IgD-negative memory B cell (primary cell): ENCODE data around the gene ZCWPW1. TPM values are rescaled to one million over a fixed set of nuclear protein-coding genes. Genes with fewer than 3 reads are reported as not detected.

Experiments used
- H3K27ac Mint-ChIP-seq, 3 donors: one replicate each; pipeline ENCODE4 v1.8.0; 2020 to 2022; ENCODE audit warnings: mild to moderate bottlenecking in 3 of 3, mixed read lengths in 3 of 3, moderate library complexity in 1 of 3
- H3K27me3 Mint-ChIP-seq: one replicate; pipeline ENCODE4 v1.8.0; 2021; ENCODE audit warnings: mixed read lengths
- H3K36me3 Mint-ChIP-seq: one replicate; pipeline ENCODE4 v1.8.0; 2020; ENCODE audit warnings: mild to moderate bottlenecking, mixed read lengths
- H3K4me1 Mint-ChIP-seq, 3 donors: one replicate each; pipeline ENCODE4 v1.8.0; 2020 to 2022; ENCODE audit warnings: mixed read lengths in 3 of 3, mild to moderate bottlenecking in 1 of 3
- H3K4me3 Mint-ChIP-seq, 4 donors: one replicate each; pipeline ENCODE4 v1.8.0; 2020 to 2022; ENCODE audit warnings: mild to moderate bottlenecking in 4 of 4, mixed read lengths in 4 of 4, moderate library complexity in 3 of 4
- H3K9me3 Mint-ChIP-seq, 3 donors: one replicate each; pipeline ENCODE4 v1.8.0; 2020 to 2021; ENCODE audit warnings: mixed read lengths in 3 of 3, mild to moderate bottlenecking in 1 of 3
- polyA plus RNA-seq: library from polyadenylated mRNA; unstranded; fragments of 300-500 nt; fragmentation: Illumina TruSeq; gene quantifications from one replicate; pipeline ENCODE4 v1.2.3, GENCODE V29; 2021

The ZCWPW1 gene
- polyA plus RNA-seq, 1 donor from 2014 or later: 12.1 TPM

DNA sequence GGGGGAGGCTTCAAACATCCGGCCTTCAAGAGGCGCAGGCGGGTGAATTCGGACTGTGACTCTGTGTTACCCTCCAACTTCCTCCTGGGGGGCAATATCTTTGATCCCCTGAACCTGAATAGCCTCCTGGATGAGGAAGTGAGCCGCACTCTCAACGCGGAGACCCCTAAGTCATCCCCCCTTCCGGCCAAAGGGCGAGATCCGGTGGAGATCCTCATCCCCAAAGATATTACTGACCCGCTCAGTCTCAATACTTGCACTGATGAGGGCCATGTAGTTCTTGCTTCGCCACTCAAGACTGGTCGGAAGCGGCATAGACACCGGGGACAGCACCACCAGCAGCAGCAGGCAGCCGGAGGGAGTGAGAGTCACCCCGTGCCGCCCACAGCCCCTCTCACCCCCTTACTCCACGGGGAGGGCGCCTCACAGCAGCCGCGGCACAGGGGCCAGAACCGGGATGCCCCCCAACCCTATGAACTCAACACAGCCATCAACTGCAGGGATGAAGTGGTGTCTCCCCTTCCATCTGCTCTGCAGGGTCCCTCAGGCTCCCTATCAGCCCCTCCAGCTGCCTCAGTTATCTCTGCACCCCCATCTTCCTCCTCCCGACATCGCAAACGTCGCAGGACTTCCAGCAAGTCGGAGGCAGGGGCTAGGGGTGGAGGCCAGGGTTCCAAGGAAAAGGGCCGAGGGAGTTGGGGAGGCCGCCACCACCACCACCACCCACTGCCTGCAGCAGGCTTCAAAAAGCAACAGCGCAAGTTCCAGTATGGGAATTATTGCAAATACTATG is 2.2 kb upstream of the ZCWPW1 start:
- peak overlapping the region; percentile 95 to 100 (median 99) for H3K27ac Mint-ChIP-seq

DNA sequence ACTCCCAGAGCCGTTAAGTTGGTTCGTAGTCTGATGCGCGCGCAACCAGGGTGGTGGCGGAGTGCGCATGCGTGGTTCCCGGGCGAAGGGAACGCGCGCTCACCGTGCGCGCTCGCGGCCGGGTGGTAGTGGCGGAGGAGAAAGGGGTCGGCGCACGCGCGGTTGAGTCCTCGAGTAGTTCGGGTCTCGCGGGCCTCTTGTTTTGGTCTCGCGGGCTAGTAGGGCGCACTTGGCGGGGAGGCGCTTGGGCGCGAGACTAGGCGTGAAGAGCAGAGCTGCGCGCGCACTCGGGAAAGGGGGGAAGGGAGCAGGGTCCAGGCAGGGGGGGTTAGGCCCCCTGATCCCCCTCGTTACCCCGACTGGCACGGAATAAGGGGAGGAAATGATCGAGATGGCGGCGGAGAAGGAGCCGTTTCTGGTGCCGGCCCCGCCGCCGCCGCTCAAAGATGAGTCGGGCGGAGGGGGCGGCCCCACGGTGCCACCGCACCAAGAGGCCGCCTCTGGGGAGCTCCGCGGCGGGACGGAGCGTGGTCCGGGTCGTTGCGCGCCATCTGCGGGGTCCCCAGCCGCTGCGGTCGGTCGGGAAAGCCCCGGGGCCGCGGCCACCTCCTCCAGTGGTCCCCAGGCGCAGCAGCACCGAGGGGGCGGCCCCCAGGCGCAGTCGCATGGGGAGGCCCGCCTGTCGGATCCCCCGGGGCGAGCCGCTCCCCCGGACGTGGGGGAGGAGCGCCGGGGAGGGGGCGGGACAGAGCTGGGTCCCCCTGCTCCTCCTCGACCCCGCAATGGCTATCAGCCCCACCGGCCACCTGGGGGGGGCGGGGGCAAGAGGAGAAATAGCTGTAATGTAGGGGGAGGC is 1.4 kb upstream of the ZCWPW1 start, which contains the start of gene MEPCE:
Gene MEPCE, plus strand, starts transcription at position 195 of the 856 bp plus-strand sequence. Its CDS starts 188 bp downstream, at position 383.
- Mint-ChIP-seq H3K36me3 (peaks cover 3% of the 10 kb centered on the region), H3K9me3 (no peaks in the 10 kb centered on the region), H3K4me1 (peaks cover 11 to 30% (median 25%) of the 10 kb centered on the region in 3 donors), H3K4me3 (peak within 1 kb of the TSS; percentile 85 to 100 (median 98)), H3K27ac (peak within 1 kb of the TSS; percentile 99 to 100 (median 100)), H3K27me3 (peaks cover 6% of the 10 kb centered on the region)

More for the DNA sequence above, 2.2 kb upstream of the ZCWPW1 start:
- Mint-ChIP-seq H3K9me3 (no peaks in the 10 kb centered on the region), H3K4me1 (peaks cover 18 to 35% (median 29%) of the 10 kb centered on the region in 3 donors), H3K27me3 (peaks cover 6% of the 10 kb centered on the region), H3K4me3 (peak overlapping the region; percentile 84 to 98 (median 89)), H3K36me3 (peaks cover 3% of the 10 kb centered on the region)

DNA sequence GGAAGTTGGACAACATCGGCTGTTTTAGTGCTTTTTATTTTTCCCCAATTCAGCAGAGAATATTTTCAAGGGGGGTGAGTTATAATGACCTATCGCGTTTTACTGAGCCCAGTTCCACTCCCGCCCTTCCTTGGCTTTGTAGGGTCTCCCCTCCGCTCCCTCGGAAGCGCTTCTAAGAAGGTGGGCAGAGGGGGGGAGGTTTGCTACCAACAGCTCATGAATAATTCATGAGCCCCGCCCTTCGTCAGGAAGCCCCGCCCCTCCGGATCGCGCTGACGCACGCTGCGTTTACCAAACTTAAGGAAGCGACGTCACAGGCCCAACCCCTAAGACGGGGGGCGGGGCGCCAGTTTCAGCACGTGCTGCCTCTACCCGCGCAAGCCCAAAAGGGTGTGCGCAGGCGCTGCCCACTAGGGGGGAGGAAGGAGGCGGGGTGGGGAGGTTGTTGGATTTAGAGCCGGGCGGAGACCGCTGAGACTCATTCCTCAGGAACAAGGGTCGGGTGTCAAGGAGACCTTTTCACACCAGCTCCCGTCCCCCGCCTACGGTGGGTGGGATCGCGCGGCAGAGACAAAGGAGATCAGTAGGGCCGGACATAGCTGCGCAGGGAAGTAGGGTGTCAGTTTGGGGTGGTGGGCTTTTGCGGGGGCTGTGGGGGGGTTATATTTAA is 599 bp upstream of the ZCWPW1 start:
- Mint-ChIP-seq H3K4me3 (peak overlapping the region; percentile 85 to 100 (median 98)), H3K9me3 (no peaks in the 10 kb centered on the region), H3K27ac (peak overlapping the region; percentile 99 to 100 (median 100)), H3K27me3 (peaks cover 6% of the 10 kb centered on the region), H3K4me1 (peaks cover 6 to 23% (median 19%) of the 10 kb centered on the region in 3 donors), H3K36me3 (peaks cover 3% of the 10 kb centered on the region)

DNA sequence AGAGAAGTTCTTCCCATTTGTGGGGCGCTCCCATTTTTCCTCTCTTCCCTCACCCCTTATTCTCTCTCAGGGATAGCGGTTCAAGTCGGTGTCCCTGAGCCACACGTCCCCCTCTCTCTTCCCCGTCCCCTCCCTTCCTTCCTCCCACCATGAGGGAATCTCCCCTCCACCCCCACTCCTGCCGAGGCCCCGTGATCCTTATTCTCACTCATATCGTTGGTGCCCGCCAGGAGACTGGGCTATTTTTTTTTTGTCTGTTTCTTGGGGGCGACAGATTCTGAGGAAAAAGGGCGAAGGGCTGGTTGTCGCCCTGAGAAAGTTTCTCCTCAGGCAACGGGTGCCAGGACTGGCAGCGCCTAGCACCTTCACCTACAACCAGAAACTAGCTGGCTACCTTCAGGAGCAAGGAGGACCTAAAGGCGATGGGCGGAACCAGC is 723 bp downstream of the ZCWPW1 start:
- Mint-ChIP-seq H3K36me3 (no peaks in the 10 kb centered on the region), H3K9me3 (no peaks in the 10 kb centered on the region), H3K4me3 (peak overlapping the region; percentile 85 to 100 (median 98)), H3K27ac (peak overlapping the region; percentile 99 to 100 (median 100)), H3K4me1 (peaks cover 6 to 17% (median 13%) of the 10 kb centered on the region in 3 donors), H3K27me3 (peaks cover 6% of the 10 kb centered on the region)

DNA sequence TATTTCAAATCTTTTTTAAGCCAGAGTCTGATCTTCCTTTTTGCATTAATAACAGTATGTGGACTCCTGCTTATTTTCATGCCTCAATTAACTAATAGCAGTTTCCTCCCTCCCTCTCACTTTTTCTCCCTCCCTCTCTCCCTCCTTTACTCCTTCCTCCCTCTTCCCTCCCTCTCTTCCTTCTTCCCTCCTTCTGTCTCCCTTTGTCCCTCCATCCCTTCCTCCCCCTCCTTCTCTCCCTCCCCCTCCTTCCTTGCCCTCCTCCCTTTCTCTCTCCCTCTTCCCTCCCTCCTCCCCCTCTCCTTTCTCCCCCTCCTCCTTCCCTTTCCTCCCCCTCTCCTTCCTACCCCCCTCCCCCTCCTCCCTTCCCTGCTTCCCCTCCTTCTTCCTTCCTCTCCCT is 2.0 kb downstream of the ZCWPW1 start:
- Mint-ChIP-seq H3K27ac (no peak overlapping the region), H3K4me3 (no peak overlapping the region), H3K27me3 (peaks cover 6% of the 10 kb centered on the region), H3K9me3 (no peaks in the 10 kb centered on the region), H3K36me3 (no peaks in the 10 kb centered on the region), H3K4me1 (peaks cover 6% of the 10 kb centered on the region in 3 donors)

DNA sequence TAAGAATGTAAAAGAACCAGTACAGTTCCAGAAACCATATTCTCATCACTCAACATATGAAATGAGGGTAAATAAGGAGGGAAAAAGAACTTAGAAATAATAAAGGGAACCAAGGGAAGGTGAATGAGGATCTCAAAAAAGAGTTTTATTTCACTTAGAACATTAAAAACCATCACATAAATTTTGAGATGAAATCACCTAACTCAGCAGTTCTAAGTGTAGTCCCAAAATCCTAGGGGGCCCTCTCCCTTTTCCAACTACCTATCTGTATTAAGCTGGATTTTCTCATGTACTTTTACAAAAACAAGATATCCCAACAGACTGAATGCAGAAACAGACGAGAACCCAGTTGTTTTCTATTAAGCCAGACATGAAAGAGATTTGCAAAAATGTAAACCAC is 3.2 kb downstream of the ZCWPW1 start:
- Mint-ChIP-seq H3K4me3 (peak overlapping the region in 1 of 4 donors; percentile 25), H3K27me3 (peaks cover 6% of the 10 kb centered on the region), H3K27ac (peak overlapping the region in 2 of 3 donors; percentile 67 to 71), H3K36me3 (no peaks in the 10 kb centered on the region), H3K4me1 (peaks cover 0 to 6% (median 2%) of the 10 kb centered on the region in 3 donors), H3K9me3 (no peaks in the 10 kb centered on the region)

DNA sequence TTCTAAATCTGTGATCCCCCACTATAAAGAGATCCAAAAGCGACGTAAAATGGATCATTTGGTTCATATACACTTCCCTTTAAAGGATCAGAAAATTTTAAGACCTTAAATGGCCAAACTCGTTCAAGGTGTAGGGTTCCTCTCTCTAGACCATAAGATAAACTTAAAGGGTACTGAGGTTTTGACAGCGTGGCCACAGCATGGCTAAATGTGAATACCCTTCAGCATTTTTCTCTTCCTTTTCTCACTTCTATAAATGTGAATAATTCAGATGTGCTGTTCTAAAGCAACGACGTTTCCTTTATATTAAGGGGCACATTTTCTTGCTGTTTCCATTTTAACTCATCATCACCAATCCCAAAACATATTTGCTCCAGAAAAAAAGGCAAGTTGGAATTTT is 5.2 kb downstream of the ZCWPW1 start:
- no peak overlapping the region for H3K4me3 Mint-ChIP-seq
- peaks cover 1% of the 10 kb centered on the region for H3K27me3 Mint-ChIP-seq
- H3K4me1 Mint-ChIP-seq: peaks cover 0 to 5% (median 0%) of the 10 kb centered on the region in 3 donors
- H3K27ac Mint-ChIP-seq: peak overlapping the region in 1 of 3 donors; percentile 62
- H3K36me3 Mint-ChIP-seq: peaks cover 1% of the 10 kb centered on the region
- H3K9me3 Mint-ChIP-seq: no peaks in the 10 kb centered on the region

DNA sequence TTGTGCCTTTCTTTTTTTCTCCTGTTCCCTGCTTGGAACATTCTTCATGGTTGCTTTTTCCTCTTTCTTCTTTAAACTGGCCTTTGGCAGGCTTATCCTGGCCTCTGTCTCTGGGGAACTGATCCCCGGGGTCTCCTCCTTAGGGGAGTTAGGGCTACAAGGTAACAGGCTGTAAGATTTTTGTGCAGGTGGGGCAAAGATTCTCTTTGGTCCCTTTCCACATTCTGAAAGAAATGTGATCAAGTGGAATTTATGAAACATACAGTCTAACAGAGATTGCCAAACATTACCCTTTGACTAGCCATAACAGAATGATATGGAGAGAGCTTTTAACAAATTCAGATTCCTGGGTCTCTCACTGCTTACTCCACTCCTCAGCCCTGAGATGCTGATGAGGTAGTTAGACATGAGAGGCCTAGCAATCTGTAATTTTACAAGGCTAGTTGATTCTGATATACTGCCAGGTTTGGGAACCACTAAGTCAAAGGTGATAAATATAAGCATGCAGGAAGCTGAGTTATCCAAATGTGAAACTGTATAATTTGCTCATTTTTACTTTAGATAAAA is 8.8 kb downstream of the ZCWPW1 start:
- peak overlapping the region in 1 of 3 donors; percentile 78 for H3K27ac Mint-ChIP-seq
- peaks cover 5% of the 10 kb centered on the region for H3K36me3 Mint-ChIP-seq
- H3K9me3 Mint-ChIP-seq: no peaks in the 10 kb centered on the region
- H3K27me3 Mint-ChIP-seq: no peaks in the 10 kb centered on the region
- H3K4me1 Mint-ChIP-seq: peaks cover 1 to 9% (median 3%) of the 10 kb centered on the region in 3 donors
- H3K4me3 Mint-ChIP-seq: no peak overlapping the region

DNA sequence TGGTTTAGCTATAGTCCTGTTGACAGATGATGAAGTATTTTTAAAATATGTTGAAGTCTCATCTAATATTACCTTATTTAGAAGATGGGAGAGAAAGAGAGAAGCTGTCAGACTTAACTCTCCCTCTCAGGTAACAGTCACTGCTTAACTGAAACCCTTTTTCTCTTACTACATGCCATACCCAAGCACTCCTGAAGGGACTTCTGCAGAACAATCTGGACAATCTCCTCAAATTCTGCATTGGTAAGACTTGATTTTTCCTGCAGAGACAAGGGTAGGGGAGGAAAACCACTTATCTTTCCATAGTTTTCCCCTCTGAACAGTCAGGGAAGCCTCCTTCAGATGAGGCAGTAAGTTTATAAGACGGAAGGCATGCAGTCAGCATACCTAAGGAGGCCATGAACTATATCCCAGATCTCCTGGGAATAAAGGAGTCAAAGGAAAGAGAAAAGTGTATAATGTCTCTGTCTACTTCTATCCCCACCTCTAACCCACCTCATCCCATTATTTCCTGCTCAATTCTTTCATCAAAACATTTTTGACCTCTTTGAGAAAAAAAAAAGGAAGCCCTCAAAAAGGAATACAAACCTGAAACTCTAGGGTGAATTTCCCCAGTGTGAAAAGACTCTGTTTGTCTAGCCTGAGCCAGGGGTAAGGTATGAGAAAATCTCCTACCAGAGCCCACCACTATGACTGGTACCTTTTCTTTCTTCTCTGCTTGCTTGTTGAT is 9.4 kb downstream of the ZCWPW1 start:
- Mint-ChIP-seq H3K27ac (peak overlapping the region in 1 of 3 donors; percentile 78), H3K36me3 (peaks cover 5% of the 10 kb centered on the region), H3K4me3 (no peak overlapping the region), H3K27me3 (no peaks in the 10 kb centered on the region), H3K9me3 (no peaks in the 10 kb centered on the region), H3K4me1 (peaks cover 2 to 10% (median 5%) of the 10 kb centered on the region in 3 donors)

DNA sequence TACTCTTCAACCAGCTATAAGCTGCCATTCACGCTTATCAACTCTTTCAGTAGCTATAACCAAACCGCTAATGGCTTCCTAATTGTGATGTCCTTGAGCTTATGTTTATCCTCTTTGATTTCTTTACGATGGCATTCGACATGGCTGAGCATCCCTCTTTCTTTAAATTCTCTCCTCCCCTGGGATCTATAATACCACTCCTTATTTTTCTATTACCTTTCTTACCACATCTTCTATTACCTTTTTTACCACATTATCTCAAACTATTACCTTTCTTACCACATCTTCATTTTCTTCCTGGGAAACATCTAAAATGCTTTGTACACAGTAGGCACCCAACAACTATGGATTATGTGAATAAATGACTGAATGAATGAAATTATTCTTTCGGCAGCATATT is 13.1 kb downstream of the ZCWPW1 start:
- Mint-ChIP-seq H3K36me3 (peaks cover 5% of the 10 kb centered on the region), H3K27me3 (no peaks in the 10 kb centered on the region), H3K27ac (peak overlapping the region in 1 of 3 donors; percentile 22), H3K9me3 (no peaks in the 10 kb centered on the region), H3K4me3 (no peak overlapping the region), H3K4me1 (peaks cover 12 to 25% (median 18%) of the 10 kb centered on the region in 3 donors)

DNA sequence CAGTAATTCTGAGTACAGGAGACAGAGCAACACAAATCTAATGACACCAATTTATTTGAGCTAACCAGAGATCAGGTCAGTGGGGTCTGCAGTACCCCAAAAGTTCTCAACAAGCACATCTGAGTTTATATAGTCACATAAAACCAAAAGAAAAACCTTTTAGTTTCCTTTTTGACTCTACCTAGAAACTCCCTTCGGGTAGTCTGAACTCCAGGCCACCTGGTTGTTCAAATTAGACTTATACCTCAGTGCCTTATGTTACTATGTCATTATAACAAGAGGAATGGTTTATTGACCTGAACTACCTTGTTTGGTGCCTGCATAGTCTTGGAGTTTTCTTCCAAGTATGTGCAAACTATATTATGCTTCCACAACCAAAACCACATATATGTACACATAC is 14.6 kb downstream of the ZCWPW1 start:
- H3K36me3 Mint-ChIP-seq: peaks cover 3% of the 10 kb centered on the region
- peaks cover 12 to 25% (median 15%) of the 10 kb centered on the region in 3 donors for H3K4me1 Mint-ChIP-seq
- peak overlapping the region in 1 of 3 donors; percentile 75 for H3K27ac Mint-ChIP-seq
- H3K9me3 Mint-ChIP-seq: no peaks in the 10 kb centered on the region
- H3K4me3 Mint-ChIP-seq: peak overlapping the region in 1 of 4 donors; percentile 65
- no peaks in the 10 kb centered on the region for H3K27me3 Mint-ChIP-seq

DNA sequence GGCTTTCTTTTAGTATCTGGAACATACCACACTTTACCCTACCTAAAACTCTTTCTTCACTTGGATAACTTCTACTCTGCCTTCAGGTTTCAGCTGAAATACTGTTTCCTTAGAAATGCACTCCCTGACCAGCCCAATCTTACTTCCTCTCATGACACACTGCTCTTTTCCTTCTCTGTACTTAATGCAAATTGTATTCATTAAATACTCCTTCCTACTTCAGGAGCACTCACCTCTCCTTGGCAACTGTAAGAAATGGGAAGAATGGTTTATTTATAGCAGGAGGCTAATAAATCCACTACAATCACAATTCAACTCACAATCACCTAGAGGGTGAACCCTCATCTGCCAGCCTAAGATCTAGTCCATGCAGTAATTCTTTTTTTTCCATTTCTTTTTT is 15.2 kb downstream of the ZCWPW1 start:
- H3K27ac Mint-ChIP-seq: peak overlapping the region in 2 of 3 donors; percentile 72 to 75

DNA sequence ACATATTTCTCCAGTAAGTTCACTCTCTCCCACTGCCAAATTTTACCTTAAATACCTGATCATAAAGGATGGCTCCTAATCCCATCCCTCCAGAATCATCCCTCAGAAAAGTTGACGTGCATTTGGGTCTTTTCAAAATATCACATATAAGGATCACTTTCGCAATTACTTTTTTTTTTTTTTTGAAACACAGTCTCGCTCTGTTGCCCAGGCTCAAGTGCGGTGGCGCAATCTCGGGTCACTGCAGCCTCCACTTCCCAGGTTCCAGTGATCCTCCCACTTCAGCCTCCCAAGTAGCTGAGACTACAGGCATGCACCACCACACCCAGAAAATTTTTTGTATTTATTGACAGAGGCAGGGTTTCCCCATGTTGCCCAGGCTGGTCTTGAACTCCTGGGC is 17.4 kb downstream of the ZCWPW1 start:
- H3K36me3 Mint-ChIP-seq: peaks cover 3% of the 10 kb centered on the region

More for the DNA sequence above, 15.2 kb downstream of the ZCWPW1 start:
- Mint-ChIP-seq H3K36me3 (peaks cover 3% of the 10 kb centered on the region), H3K4me1 (peaks cover 12 to 25% (median 15%) of the 10 kb centered on the region in 3 donors), H3K4me3 (peak overlapping the region in 1 of 4 donors; percentile 65), H3K27me3 (no peaks in the 10 kb centered on the region), H3K9me3 (no peaks in the 10 kb centered on the region)

More for the DNA sequence above, 17.4 kb downstream of the ZCWPW1 start:
- Mint-ChIP-seq H3K27ac (no peak overlapping the region), H3K27me3 (no peaks in the 10 kb centered on the region), H3K9me3 (no peaks in the 10 kb centered on the region), H3K4me1 (peaks cover 20 to 31% (median 23%) of the 10 kb centered on the region in 3 donors), H3K4me3 (no peak overlapping the region)
